Activated CD4-positive, alpha-beta T cell treated with anti-CD3 and anti-CD28 coated beads for 4 hours (primary cell): ENCODE data around the gene RCAN3.
"Not testable (repeated sequence)": the region's sequence is repeated elsewhere in the genome, so short reads cannot be mapped to it uniquely, and the experiment has no call there.

Experiments
- DNase-seq, 2 donors: peaks; one replicate each; pipeline ENCODE4 v3.0.0-alpha.2; 2020

Gene RCAN3

GRCh38 chr1:24486331-24487065, 16.1 kb upstream of the RCAN3 start:
- DNase-seq = no peak

- no peak for DNase-seq
These were observed 15.2 kb upstream of the RCAN3 start for GRCh38 chr1:24487455-24487854.

DNA sequence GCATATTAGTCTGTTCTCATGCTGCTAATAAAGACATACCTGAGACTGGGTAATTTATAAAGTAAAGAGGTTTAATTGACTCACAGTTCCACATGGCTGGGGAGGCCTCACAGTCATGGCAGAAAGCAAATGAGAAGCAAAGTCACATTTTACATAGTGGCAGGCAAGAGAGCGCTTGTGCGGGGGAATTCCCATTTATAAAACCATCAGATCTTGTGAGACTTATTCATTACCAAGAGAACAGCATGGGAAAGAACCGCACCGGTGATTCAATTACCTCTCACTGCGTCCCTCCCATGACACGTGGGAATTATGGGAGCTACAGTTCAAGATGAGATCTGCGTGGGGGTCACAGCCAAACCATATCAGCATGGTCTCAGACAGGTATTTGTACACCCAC, 14.5 kb upstream of the RCAN3 start:
- peak; percentile 71 to 74 for DNase-seq

- no peak for DNase-seq
These were observed 13.0 kb upstream of the RCAN3 start for GRCh38 chr1:24489674-24490073.

GRCh38 chr1:24490101-24490781, 12.4 kb upstream of the RCAN3 start:
- DNase-seq = no peak

DNA sequence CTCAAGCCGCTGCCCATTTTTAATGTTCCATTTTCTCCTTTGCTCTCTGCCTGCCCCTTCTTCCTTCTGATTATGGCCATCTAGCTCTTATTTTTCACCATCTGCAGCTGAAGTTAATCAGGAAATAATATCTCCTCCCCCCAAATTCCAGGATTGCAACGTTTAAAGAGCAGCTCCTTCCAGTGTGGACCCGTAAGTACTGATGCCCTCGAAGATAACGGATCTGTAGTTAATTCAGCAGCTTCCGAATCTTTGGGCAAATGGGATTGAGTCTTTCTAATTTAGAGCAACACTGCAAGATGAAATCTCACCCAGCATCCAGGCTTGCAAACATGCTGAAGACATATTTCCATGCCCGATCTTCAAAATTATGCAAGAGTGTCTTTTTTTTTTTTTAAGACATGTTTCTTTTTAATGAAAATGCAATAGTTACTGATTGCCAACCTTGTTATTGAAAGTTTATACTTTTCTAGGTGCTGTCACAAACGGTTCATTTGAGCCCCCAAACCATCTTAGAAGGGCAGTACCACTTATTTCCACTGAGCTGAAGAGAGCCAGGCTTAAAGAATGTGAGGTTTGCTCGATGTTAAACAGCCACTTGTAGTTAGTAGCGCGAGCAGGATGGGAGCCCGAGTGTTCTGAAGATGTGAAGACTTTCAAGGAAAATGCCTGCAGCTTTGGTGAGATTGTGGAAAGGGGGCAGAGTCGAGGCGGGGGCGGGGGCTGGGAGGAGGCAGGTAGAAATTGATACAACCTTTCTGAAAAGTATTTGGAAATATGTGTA, 10.9 kb upstream of the RCAN3 start:
- DNase-seq = no peak

DNA sequence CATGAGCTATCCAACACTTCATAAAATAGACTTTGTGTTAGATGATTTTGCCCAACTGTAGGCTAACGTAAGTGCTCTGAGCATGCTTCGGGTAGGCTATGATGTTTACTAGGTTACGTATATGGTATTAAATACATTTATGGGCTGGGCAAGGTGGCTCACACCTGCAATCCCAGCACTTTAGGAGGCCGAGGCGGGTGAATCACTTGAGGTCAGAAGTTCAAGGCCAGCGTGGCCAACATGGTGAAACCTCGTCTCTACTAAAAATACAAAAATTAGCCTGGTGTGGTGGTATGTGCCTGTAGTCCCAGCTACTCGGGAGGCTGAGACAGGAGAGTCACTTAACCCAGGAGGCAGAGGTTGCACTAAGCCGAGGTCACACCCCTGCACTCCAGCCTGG, 9.7 kb upstream of the RCAN3 start:
- not testable (repeated sequence) for DNase-seq

DNA sequence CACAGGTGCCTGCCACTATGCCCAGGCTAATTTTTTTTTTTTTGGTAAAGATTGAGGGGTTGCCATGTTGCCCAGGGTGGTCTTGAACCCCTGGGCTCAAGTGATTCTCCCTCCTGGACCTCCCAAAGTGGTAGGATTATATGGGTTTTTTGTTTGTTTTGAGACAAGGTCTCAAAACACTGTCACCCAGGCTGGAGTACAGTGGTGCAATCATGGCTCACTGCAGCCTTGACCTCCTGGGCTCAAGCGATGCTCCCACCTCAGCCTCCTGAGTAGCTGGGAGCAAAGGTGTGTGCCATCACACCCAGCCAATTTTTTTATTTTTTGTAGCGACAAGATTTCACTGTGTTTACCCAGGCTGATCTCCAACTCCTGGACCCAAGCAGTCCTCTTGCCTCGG, 8.9 kb upstream of the RCAN3 start:
- no peak for DNase-seq

DNA sequence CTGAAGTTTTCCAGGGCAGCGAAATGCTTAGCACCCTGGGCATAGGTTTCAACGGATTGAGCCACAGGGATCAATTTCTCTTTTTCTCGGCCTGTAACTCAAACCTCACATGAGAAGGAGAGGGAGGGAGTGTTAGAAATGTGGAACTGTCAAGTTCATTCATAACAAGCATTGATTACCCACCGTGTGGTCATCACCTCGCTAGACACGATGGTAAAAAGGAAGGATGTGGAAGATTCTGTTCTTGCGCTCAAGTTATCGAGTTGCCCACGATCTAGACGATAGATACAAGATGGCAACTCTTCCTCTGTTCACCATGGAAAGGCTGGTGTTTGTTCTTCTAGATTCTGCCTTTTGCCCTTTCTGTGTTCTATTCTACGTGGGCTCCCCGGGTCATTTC, 4.0 kb upstream of the RCAN3 start:
- DNase-seq = no peak

DNA sequence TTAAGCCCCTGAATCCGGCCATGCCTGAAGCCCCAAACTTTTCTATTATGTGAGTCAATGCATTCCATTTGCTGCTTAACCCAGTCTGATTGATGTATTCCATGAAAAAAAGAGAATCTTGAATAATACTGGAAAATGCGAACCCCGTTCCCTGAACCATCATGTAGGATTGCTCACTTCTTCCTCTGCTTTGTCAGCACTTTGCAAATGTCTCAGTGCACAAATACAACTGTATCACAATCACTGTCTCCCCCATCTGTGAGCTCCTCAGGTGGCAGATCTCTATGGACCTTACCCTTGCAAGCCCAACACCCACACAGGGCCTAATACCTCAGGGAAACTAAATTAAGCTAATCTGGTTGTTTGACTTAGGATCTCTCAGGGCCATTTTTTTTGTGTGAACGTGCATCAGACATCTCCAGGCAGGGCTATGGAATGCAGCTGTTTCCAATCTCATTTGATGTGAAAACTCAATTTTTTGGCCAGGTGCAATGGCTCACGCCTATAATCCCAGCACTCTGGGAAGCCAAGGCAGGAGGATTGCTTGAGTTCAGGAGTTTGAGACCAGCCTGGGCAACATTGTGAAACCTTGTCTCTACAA, 2.1 kb upstream of the RCAN3 start:
- no peak for DNase-seq

- DNase-seq = peak in 1 of 2 donors; percentile 33
These were observed 1.1 kb upstream of the RCAN3 start for GRCh38 chr1:24501371-24502064.

- DNase-seq = peak; percentile 75 to 80
These were observed 449 bp upstream of the RCAN3 start for GRCh38 chr1:24502065-24502708.

DNA sequence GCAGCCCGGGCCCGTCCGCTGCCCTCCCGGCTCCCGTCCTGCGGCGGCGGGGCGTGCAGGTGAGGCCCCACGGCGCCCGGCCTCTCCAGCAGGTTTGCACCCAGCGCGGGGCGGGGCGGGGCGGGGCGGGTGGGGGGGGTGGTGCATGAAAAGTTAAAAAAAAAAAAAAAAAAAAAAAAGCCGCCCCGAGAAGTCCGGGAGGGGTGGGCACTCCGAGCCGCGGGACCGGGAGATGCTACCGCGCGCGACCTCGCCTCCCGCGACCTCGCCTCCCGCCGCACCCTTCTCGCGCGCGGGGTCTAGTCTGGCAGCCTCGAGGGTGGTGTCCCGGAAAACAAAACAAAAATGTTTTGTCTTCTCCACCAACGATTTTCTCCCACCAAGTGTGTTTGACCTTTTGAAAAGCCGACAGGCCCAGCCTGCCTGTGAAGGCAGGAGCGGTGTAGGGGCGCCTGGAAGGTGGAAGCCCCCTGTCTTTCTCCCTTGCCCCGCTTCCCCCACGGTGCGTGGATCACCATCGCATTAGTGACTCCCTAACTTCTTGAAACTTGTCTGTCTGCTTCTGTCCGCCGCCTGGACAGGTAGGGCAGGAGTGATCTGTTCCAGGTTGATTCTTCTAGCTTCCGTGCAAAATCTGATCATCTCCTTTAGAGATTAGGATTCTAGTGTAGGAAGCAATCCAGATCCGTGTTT, 569 bp downstream of the RCAN3 start:
- peak in 1 of 2 donors; percentile 14 for DNase-seq

- DNase-seq = peak in 1 of 2 donors; percentile 10
These were observed 1.4 kb downstream of the RCAN3 start for GRCh38 chr1:24503870-24504523.

- DNase-seq = no peak
These were observed 1.9 kb downstream of the RCAN3 start for GRCh38 chr1:24504560-24504959.

- no peak for DNase-seq
These were observed 3.2 kb downstream of the RCAN3 start for GRCh38 chr1:24505816-24506215.

DNA sequence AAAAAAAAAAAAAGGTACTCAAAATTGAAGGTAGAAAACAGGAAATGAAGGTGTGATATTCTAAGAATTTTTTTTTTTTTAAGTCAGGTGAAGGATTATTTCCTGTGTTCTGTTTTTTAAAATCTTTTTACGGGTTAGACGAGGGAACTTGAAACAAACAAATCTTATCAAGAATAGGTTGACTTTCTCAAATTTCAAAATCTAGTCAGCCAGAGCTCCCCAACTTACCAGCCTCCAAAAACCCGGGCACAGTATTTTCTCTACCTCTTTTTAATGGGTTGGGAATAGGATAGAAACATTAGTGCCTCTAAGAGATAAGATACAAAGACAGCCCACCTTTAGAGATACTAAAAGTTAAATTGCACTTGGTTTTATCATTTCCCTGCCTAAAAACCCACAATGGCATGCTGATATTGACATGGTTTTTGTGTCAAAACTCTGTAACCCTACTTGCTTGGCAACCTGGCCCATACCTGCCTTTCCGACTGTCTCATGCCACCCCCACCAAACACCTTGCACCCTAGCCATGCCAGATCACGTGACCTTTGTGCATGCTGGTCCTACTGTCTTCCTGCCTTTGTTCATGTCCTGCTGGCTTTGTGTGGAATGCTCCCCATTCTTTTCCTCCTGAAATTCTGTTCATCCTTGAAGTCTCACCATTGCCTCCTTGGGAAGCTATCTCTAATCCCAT, 4.2 kb downstream of the RCAN3 start:
- DNase-seq = peak in 1 of 2 donors; percentile 18

DNA sequence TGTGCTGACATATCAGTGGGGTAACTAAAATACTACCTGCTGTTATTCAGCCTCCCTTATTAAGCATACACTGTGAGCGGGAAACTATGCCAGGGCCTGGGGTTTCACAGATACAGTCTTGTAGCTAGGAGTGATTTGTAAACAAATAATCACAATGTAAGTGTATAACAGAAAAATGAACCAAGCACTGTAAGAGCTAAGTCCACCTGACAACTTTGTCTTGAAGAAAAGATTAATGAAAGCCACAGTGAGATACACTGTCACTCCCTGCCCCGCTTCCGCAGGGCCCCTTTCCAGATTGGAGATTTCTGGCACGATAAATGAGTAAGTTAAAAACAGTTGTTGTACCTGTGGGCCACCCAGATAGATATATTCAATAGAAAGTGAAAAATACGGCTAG, 4.8 kb downstream of the RCAN3 start:
- DNase-seq = no peak

DNA sequence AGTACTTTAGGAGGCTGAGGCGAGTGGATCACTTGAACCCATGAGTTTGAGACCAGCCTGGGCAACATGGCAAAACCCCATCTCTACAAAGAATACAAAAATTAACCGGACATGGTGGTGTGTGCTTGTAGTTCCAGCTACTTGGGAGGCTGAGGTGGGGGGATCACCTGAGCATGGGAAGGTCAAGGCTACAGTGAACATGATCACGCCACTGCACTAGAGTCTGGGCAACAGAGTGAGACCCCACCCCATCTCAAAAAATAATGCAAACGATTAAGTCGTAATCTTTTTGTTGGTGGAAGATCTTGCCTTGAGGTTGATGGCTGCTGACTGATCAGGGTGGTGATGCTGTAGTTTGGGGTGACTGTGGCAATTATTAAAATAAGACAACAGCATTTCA, 6.3 kb downstream of the RCAN3 start:
- no peak for DNase-seq

GRCh38 chr1:24513706-24514105, 11.1 kb downstream of the RCAN3 start:
- DNase-seq = no peak
